Measurements from ENCODE around the gene MZF1.

MZF1 gene

DNA sequence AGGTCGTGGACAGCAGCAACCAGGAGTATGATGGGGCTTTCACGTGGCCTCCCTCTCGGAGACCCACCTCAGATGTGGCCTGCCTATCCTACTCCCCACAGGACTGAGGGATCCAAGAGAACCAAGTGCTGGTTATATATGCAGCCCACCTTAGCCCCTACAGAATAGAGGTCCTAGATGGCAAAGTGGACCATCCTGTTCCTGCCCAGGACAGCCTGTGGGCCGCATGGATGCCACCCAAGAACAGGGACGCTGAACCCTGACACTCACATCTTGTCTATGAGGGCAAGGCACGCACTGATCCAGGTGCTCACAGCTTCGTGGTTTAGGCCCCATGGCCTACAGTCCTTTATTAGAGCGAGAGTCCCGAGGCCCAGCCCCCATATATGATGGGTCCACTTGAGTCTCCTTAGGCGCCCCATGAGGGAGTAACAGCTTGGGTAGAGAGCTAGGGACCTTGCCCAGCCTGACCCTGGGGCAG lies 59.9 kb downstream of the MZF1 start:
- H3K36me3 ChIP-seq (ENCODE audit: insufficient read depth, low read depth, low read length) = peaks cover 4% of the 10 kb centered on the region; the same call in 1 of the 2 replicates
- H3K9me3 ChIP-seq (ENCODE audit: insufficient read depth, low read depth, low read length) = no peaks in the 10 kb centered on the region
- peak overlapping the region; percentile 59; the same call in 1 of the 2 replicates for H3K9ac ChIP-seq (ENCODE audit: low read depth, low read length)
- H3K4me3 ChIP-seq (ENCODE audit: low read length) = no peak overlapping the region
- peaks cover 19% of the 10 kb centered on the region; the same call in 1 of the 2 replicates for H3K4me1 ChIP-seq (ENCODE audit: insufficient read depth, low read length)
- no peak overlapping the region for H3K27ac ChIP-seq (ENCODE audit: low read length)
- no peaks in the 10 kb centered on the region for H3K27me3 ChIP-seq (ENCODE audit: insufficient read depth, low read length)

Measured in iPS-20b (cell line).